Endothelial cell (in vitro differentiated cells): ENCODE data around the gene PTTG1IP. TPM values are rescaled to one million over a fixed set of nuclear protein-coding genes. Genes with fewer than 3 reads are reported as not detected.

Experiments used
- DNase-seq: peaks from one replicate; pipeline ENCODE4 v3.0.0; 2021; ENCODE audit warnings: low spot score
- H3K27ac Mint-ChIP-seq: one replicate; pipeline ENCODE4 v1.8.0; 2021; ENCODE audit warnings: mixed read lengths, inconsistent platforms; ENCODE audit not compliant: unreplicated experiment
- H3K27me3 Mint-ChIP-seq: one replicate; pipeline ENCODE4 v1.8.0; 2021; ENCODE audit warnings: mild to moderate bottlenecking, moderate library complexity, mixed read lengths, inconsistent platforms; ENCODE audit not compliant: unreplicated experiment
- H3K36me3 Mint-ChIP-seq: one replicate; pipeline ENCODE4 v1.8.0; 2021; ENCODE audit warnings: mild to moderate bottlenecking, low read depth, mixed read lengths, inconsistent platforms; ENCODE audit not compliant: unreplicated experiment
- H3K4me1 Mint-ChIP-seq: one replicate; pipeline ENCODE4 v1.8.0; 2021; ENCODE audit warnings: mild to moderate bottlenecking, mixed read lengths, inconsistent platforms; ENCODE audit not compliant: unreplicated experiment
- H3K4me3 Mint-ChIP-seq: one replicate; pipeline ENCODE4 v1.8.0; 2021; ENCODE audit warnings: mild to moderate bottlenecking, mixed read lengths, inconsistent platforms; ENCODE audit not compliant: unreplicated experiment
- H3K9me3 Mint-ChIP-seq: one replicate; pipeline ENCODE4 v1.8.0; 2021; ENCODE audit warnings: mixed read lengths, inconsistent platforms; ENCODE audit not compliant: unreplicated experiment
- total RNA-seq: library from RNA; stranded (reverse); fragmentation: NEBNext Ultra II Directional; extraction: Animal tissue kit (Norgen Biotek cat#: 25700); gene quantifications from one replicate; pipeline ENCODE4 v1.2.1, GENCODE V29; 2021; ENCODE audit not compliant: unreplicated experiment
- TF ChIP-seq, protein P1 (sequence below): fragments of 200-600 bp; sonication (generic); IDR thresholded peaks from one replicate; pipeline ENCODE4 v1.5.0; 2021; ENCODE audit warnings: antibody characterized with exemption; ENCODE audit not compliant: unreplicated experiment

The PTTG1IP gene
- total RNA-seq, 1 donor from 2014 or later, result 223 TPM

DNA sequence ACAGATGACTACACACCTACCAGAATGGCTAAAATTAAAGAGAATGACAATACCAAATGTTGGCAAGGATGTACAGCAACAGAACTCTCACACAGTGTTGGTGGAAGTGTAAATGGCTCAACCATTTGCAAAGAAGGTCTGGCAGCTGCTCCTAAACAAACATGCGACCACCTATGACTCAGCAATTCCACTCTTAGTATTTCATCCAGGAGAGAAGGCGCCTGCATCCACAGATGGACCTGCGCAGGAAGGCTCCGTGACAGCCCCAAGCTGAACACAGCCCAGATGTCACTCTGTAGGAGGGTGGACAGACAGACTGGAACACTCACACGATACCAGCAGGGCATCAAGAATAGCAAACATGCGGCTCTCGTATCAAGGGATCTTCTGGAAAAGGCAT lies 6.7 kb downstream of the PTTG1IP start:
- Mint-ChIP-seq H3K27me3 (peaks cover 6% of the 10 kb centered on the region), H3K4me3 (peak overlapping the region; percentile 78), H3K36me3 (peaks cover 24% of the 10 kb centered on the region), H3K4me1 (peaks cover 46% of the 10 kb centered on the region), H3K27ac (peak overlapping the region; percentile 86), H3K9me3 (no peaks in the 10 kb centered on the region)
- TF ChIP-seq, protein P1, sequence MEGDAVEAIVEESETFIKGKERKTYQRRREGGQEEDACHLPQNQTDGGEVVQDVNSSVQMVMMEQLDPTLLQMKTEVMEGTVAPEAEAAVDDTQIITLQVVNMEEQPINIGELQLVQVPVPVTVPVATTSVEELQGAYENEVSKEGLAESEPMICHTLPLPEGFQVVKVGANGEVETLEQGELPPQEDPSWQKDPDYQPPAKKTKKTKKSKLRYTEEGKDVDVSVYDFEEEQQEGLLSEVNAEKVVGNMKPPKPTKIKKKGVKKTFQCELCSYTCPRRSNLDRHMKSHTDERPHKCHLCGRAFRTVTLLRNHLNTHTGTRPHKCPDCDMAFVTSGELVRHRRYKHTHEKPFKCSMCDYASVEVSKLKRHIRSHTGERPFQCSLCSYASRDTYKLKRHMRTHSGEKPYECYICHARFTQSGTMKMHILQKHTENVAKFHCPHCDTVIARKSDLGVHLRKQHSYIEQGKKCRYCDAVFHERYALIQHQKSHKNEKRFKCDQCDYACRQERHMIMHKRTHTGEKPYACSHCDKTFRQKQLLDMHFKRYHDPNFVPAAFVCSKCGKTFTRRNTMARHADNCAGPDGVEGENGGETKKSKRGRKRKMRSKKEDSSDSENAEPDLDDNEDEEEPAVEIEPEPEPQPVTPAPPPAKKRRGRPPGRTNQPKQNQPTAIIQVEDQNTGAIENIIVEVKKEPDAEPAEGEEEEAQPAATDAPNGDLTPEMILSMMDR, result no peak
- no peak for DNase-seq

DNA sequence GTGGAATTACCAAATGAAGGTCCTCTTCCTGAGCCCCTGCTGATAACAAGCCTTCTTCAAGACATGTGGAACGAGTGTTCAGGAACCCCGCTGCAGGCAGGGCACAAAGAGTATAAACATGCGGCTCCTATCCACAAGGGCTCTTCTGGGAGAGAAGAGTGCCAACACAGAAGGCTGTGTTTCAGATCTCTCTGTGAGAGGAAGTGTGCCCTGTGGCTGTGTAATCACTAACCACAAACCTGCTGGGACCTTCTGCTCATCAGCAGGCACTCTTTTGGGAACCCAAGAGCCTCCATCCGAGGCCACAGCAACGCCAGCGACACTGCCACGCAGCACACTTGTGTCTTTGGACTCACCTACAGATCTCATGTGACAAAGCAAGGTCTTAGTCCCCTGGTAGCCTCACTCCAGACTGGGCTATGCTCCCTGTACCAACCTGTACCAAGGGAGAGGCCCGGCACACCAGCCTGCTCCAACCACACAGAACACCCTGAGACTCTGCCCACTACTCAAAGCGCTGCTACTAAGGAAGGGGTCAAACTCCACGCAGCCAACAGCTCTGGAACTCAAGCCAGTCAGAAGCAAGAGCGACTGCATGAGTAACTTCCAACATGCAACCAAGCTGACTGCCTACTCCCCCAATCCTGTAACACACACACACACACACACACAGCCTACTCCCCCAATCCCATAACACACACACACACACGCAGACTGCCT lies 7.8 kb downstream of the PTTG1IP start:
- Mint-ChIP-seq H3K4me1 (peaks cover 38% of the 10 kb centered on the region), H3K4me3 (no peak overlapping the region), H3K27me3 (peaks cover 9% of the 10 kb centered on the region)

DNA sequence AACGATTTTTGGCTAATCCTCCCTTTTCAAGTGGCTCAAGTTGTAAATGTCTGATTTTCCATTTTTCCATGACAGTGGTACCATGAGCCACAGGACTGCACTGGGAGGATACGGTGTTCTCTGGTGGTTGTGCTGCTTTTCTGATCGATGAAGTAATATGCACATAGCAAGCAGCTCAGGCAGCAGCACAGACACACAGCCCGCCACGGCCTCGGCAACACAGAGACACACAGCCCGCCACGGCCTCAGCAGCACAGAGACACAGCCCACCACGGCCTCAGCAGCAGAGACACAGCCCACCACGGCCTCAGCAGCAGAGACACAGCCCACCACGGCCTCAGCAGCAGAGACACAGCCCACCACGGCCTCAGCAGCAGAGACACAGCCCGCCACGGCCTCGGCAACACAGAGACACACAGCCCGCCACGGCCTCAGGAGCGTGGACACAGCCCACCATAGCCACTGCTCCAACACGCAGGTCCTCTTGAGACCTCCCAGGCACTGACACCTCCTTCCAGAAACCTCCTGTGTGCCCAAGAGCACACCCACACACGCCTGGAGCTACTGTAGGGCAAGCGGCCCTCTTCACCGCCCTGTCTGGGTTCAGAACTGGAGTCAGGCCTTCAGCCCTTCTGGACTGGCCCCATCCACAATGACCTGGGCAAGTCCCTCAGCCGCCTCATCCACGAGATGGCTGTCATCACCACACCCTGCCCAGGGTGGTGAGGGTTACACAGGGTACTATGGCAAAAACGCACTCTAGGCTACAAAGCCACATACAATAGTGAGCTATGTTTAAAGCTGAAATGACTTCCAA lies 10.4 kb downstream of the PTTG1IP start:
- DNase-seq, result no peak
- peaks cover 9% of the 10 kb centered on the region for H3K27me3 Mint-ChIP-seq
- no peak overlapping the region for H3K27ac Mint-ChIP-seq
- TF ChIP-seq, protein P1, result no peak
- H3K36me3 Mint-ChIP-seq, result peaks cover 46% of the 10 kb centered on the region
- peaks cover 16% of the 10 kb centered on the region for H3K4me1 Mint-ChIP-seq
- H3K4me3 Mint-ChIP-seq, result peak overlapping the region; percentile 13
- H3K9me3 Mint-ChIP-seq, result no peaks in the 10 kb centered on the region

More for the DNA sequence above, 7.8 kb downstream of the PTTG1IP start:
- Mint-ChIP-seq H3K27ac (no peak overlapping the region), H3K9me3 (no peaks in the 10 kb centered on the region), H3K36me3 (peaks cover 32% of the 10 kb centered on the region)
- DNase-seq, result no peak
- TF ChIP-seq, protein P1, result no peak

DNA sequence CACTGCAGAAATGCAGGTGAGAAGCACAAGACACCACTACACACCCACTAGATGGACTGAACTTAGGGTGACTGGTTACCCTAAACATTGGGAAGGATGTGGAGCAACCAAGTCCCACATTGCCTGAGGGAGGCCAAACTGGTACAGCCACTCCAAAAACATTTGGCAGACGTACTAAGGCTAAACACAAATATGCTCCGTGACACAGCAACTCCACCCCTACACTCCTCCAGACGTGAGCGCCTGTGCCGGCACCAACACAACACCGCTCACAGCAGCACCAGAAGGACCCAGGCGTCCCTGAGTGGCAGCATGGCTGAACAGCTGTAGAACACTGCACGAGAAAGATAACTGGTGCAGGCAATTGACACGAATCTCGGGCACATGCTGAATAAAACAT lies 14.7 kb downstream of the PTTG1IP start:
- H3K4me3 Mint-ChIP-seq, result peak overlapping the region; percentile 25
- no peaks in the 10 kb centered on the region for H3K4me1 Mint-ChIP-seq
- H3K27ac Mint-ChIP-seq, result no peak overlapping the region
- H3K36me3 Mint-ChIP-seq, result peaks cover 55% of the 10 kb centered on the region
- peaks cover 3% of the 10 kb centered on the region for H3K27me3 Mint-ChIP-seq
- TF ChIP-seq, protein P1, result no peak
- no peaks in the 10 kb centered on the region for H3K9me3 Mint-ChIP-seq
- DNase-seq, result no peak

DNA sequence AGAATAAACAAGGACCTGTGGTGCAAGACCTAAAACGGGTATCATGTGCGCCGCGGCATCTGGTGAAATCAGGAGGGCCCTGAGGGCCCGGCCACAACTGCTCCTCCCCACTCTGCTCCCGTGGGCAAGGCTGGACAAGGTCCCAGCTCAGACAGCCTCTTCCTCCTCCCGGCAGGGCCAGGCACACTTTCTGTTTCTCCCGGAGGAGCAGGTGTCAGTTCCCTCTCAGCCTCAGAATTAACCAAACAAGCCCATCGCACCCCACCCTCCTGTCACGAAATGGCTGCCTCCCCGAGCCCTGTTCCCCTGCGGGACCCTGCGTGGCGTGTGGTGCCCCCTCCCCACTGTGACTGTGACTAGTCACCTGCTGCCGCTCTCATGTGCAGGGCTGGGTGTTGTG lies 15.2 kb downstream of the PTTG1IP start:
- H3K36me3 Mint-ChIP-seq, result peaks cover 54% of the 10 kb centered on the region

More for the DNA sequence above, 15.2 kb downstream of the PTTG1IP start:
- DNase-seq, result no peak
- Mint-ChIP-seq H3K9me3 (no peaks in the 10 kb centered on the region), H3K27me3 (peaks cover 3% of the 10 kb centered on the region), H3K4me3 (no peak overlapping the region), H3K27ac (no peak overlapping the region), H3K4me1 (no peaks in the 10 kb centered on the region)
- TF ChIP-seq, protein P1, result no peak
